ENCODE data around the gene RFX4. TPM values are rescaled to one million over a fixed set of nuclear protein-coding genes. Genes with fewer than 3 reads are reported as not detected.

The RFX4 gene
- total RNA-seq, 1 donor from 2014 or later, result not detected

DNA sequence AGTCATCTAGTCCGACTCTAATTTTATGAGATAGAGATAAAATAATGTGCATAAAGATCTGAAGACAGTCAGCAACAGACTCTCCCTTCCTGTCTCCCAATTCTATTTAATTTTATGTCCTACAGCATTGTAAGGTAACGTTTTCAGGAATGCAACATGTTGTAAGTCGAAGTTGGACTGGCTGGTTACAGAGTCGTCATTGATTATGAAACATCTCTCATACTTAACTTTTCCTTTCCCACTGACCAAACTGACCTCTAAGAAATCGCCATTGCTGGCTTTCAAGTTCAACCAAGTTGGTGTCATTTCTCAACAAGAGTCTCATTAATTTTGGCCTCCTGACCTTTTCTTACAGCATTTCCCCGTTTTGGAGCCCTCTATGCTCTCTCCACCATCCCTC, 186.7 kb downstream of the RFX4 start:
- Mint-ChIP-seq H3K4me3 (ENCODE audit: unreplicated experiment) (peak overlapping the region; percentile 50), H3K27me3 (ENCODE audit: unreplicated experiment) (peaks cover 7% of the 10 kb centered on the region), H3K9me3 (ENCODE audit: unreplicated experiment) (peaks cover 4% of the 10 kb centered on the region), H3K36me3 (ENCODE audit: unreplicated experiment) (no peaks in the 10 kb centered on the region), H3K27ac (ENCODE audit: unreplicated experiment) (no peak overlapping the region), H3K4me1 (ENCODE audit: low read depth, unreplicated experiment) (peaks cover 20% of the 10 kb centered on the region)
- TF ChIP-seq, protein P1, sequence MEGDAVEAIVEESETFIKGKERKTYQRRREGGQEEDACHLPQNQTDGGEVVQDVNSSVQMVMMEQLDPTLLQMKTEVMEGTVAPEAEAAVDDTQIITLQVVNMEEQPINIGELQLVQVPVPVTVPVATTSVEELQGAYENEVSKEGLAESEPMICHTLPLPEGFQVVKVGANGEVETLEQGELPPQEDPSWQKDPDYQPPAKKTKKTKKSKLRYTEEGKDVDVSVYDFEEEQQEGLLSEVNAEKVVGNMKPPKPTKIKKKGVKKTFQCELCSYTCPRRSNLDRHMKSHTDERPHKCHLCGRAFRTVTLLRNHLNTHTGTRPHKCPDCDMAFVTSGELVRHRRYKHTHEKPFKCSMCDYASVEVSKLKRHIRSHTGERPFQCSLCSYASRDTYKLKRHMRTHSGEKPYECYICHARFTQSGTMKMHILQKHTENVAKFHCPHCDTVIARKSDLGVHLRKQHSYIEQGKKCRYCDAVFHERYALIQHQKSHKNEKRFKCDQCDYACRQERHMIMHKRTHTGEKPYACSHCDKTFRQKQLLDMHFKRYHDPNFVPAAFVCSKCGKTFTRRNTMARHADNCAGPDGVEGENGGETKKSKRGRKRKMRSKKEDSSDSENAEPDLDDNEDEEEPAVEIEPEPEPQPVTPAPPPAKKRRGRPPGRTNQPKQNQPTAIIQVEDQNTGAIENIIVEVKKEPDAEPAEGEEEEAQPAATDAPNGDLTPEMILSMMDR (IDR thresholded peaks at IDR 0.05; ENCODE audit: partially characterized antibody, unreplicated experiment), result no peak
- DNase-seq, result no peak

DNA sequence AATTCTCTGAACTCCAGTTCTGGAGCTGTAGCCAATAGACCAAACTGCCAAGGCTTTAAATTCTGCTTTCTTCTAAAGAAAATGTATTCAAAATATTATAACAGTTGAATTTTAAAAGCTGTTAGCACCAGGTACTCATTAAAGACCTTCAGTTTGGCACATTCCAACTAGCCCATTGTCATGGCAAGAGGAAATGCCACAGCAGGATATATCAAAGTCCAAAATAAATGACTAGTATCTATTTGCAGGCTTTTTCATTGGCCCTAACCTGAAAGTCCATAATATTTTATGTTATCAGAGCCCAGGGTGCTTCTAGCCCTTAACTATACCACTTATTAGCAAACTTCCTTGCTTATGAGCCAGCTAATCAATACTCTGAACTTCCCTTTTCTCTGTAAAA, 188.6 kb downstream of the RFX4 start:
- peaks cover 28% of the 10 kb centered on the region for H3K4me1 Mint-ChIP-seq (ENCODE audit: low read depth, unreplicated experiment)
- H3K27ac Mint-ChIP-seq (ENCODE audit: unreplicated experiment), result no peak overlapping the region
- no peak overlapping the region for H3K4me3 Mint-ChIP-seq (ENCODE audit: unreplicated experiment)
- peaks cover 7% of the 10 kb centered on the region for H3K27me3 Mint-ChIP-seq (ENCODE audit: unreplicated experiment)
- TF ChIP-seq, protein P1 (IDR thresholded peaks at IDR 0.05; ENCODE audit: partially characterized antibody, unreplicated experiment), result no peak
- peaks cover 8% of the 10 kb centered on the region for H3K9me3 Mint-ChIP-seq (ENCODE audit: unreplicated experiment)
- H3K36me3 Mint-ChIP-seq (ENCODE audit: unreplicated experiment), result no peaks in the 10 kb centered on the region
- no peak for DNase-seq

DNA sequence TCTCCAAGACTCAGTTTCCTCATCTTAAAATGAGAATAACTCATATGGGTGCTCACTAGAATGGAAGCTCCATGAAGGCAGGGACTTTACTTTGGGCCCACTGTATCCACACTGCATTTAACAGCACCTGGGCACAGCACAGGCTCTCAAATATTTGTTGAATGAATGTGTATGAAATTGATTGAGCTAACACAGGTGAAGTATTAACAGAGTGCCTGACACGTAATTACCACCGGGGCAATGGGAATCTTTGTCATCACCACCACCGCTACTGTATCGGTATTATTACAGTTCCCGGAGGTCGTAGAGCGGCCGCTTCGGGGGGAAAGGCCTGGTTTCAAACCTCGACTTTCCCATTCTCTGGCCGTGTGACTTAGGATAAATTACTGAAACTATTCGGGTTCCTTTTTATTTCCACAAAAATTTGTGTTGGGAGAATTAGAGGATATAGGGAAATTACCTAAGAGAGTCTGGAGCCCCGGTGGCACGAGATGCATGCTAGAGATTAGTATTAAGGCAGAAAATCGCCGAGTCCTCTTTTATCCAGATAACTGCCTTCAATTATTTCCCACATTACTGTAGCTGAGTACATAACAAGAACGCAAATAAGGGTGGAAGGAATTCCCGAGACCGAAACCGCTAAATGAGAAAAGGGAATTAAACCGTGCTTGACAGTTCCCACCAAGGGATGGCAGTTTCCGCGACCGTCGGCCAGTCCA, 190.6 kb downstream of the RFX4 start:
- H3K27me3 Mint-ChIP-seq (ENCODE audit: unreplicated experiment), result peaks cover 7% of the 10 kb centered on the region
- H3K36me3 Mint-ChIP-seq (ENCODE audit: unreplicated experiment), result no peaks in the 10 kb centered on the region
- no peak for DNase-seq
- TF ChIP-seq, protein P1 (IDR thresholded peaks at IDR 0.05; ENCODE audit: partially characterized antibody, unreplicated experiment), result no peak
- H3K4me1 Mint-ChIP-seq (ENCODE audit: low read depth, unreplicated experiment), result peaks cover 20% of the 10 kb centered on the region
- peak overlapping the region; percentile 99 for H3K4me3 Mint-ChIP-seq (ENCODE audit: unreplicated experiment)
- H3K9me3 Mint-ChIP-seq (ENCODE audit: unreplicated experiment), result peaks cover 8% of the 10 kb centered on the region
- H3K27ac Mint-ChIP-seq (ENCODE audit: unreplicated experiment), result peak overlapping the region; percentile 98

DNA sequence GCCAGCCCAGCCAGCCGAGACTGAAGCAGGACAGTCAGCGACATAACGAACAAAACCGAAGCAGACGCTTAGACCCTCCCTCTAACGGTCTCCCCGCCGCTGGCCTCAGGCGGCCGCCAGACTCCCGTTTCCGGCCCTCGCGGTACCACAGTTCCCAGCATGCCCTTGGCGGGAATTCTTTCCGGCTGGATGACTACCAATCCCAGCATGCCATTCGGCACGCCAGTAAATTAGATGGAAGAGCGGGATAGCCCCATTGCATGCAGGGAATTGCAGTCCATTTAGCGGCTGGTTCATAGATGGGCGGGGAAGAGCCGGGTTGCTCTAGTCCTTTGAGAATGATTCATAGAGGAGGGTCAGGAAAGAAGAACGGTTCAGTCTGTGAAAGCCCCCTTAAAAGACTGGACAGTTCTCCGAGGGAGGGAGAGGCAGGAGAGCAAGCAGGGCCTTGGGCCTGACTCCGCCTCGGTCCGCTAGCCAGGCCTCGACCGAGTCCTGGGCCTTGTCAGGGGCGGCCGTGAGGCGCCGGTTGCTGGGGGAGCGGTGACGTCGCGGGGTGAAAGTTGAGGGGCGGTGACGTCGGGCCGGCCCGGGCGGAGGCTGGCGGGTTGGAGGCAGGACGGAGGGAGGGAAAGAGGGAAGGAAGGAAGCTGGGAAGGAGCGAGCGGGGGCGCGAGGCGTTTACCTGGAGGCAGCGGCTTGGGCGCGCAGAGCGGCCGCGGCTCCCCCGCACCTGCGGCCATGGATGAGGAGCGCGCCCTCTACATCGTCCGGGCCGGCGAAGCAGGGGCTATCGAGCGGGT, 191.4 kb downstream of the RFX4 start, which contains the start of gene RIC8B:
Gene RIC8B (plus strand): TSS at position 678 of the 803 bp plus-strand sequence. CDS start 64 bp downstream, at position 742.
- Mint-ChIP-seq H3K9me3 (ENCODE audit: unreplicated experiment) (peaks cover 5% of the 10 kb centered on the region), H3K36me3 (ENCODE audit: unreplicated experiment) (no peaks in the 10 kb centered on the region), H3K4me1 (ENCODE audit: low read depth, unreplicated experiment) (peaks cover 14% of the 10 kb centered on the region), H3K27me3 (ENCODE audit: unreplicated experiment) (peaks cover 7% of the 10 kb centered on the region), H3K27ac (ENCODE audit: unreplicated experiment) (peak within 1 kb of the TSS; percentile 98), H3K4me3 (ENCODE audit: unreplicated experiment) (peak within 1 kb of the TSS; percentile 99)
- TF ChIP-seq, protein P1 (IDR thresholded peaks at IDR 0.05; ENCODE audit: partially characterized antibody, unreplicated experiment), result no peak
- peak; percentile 96 for DNase-seq
